H1 (cell line): ENCODE measurements around the gene ITLN1. TPM values are rescaled to one million over a fixed set of nuclear protein-coding genes. Genes with fewer than 3 reads are reported as not detected.

Experiments
- polyA plus RNA-seq, 7 experiments: library from polyadenylated mRNA; depleted of rRNA in 3 of 7; stranded (reverse) in 5 of 7; unstranded in 2 of 7; fragments of >200 nt in 5 of 7; fragments of 200-250 nt in 2 of 7; gene quantifications; 1 replicate in 5 of 7; 2 replicates in 1 of 7; 4 replicates in 1 of 7; pipeline versions ENCODE4 v1.2.1 to v1.2.3, GENCODE V29; 2011 to 2013; ENCODE audit warnings: missing spikeins in 2 of 7, mixed read lengths in 2 of 7
- total RNA-seq: library from RNA; stranded (reverse); fragmentation: NEBNext Ultra II Directional; extraction: Animal tissue kit (Norgen Biotek cat#: 25700); gene quantifications from 2 replicates; pipeline ENCODE4 v1.2.1, GENCODE V29; 2021

ITLN1 gene
- total and polyA plus RNA-seq, 2 of the 8 experiments (the other 6 are each of a cell fraction or from before 2014, with no cell fraction given), result not detected

Other genes with a start within 250 kb of the ITLN1 start
- not detected in 2 replicates for gene SLAMF1, start 238.1 kb downstream of the ITLN1 start, total RNA-seq
- gene SLAMF1, start 238.1 kb downstream of the ITLN1 start, polyA plus RNA-seq (2011; rRNA removed), result not detected in 2 replicates
- not detected in 2 replicates for gene CD48, start 173.4 kb downstream of the ITLN1 start, total RNA-seq
- 0.08 TPM in 1 of 2 replicates, not detected in the other for gene CD48, start 173.4 kb downstream of the ITLN1 start, polyA plus RNA-seq (2011; rRNA removed)
- gene SLAMF7, start 145.9 kb downstream of the ITLN1 start, total RNA-seq, result not detected in 2 replicates
- not detected in 2 replicates for gene SLAMF7, start 145.9 kb downstream of the ITLN1 start, polyA plus RNA-seq (2011; rRNA removed)
- not detected in 2 replicates for gene LY9, start 89.0 kb downstream of the ITLN1 start, total RNA-seq
- not detected in 2 replicates for gene LY9, start 89.0 kb downstream of the ITLN1 start, polyA plus RNA-seq (2011; rRNA removed)
- gene CD244, start 22.3 kb downstream of the ITLN1 start, total RNA-seq, result not detected in 2 replicates
- not detected in 2 replicates for gene CD244, start 22.3 kb downstream of the ITLN1 start, polyA plus RNA-seq (2011; rRNA removed)
- gene ITLN2, start 69.6 kb upstream of the ITLN1 start, total RNA-seq, result 4.7 and 5.6 TPM in 2 replicates
- gene ITLN2, start 69.6 kb upstream of the ITLN1 start, polyA plus RNA-seq (2011; rRNA removed), result 6.3 and 6.8 TPM in 2 replicates
- gene F11R, start 136.0 kb upstream of the ITLN1 start, total RNA-seq, result 143 and 159 TPM in 2 replicates
- gene F11R, start 136.0 kb upstream of the ITLN1 start, polyA plus RNA-seq (2011; rRNA removed), result 170 and 200 TPM in 2 replicates
- 60.4 and 60.9 TPM in 2 replicates for gene TSTD1, start 153.8 kb upstream of the ITLN1 start, total RNA-seq
- gene TSTD1, start 153.8 kb upstream of the ITLN1 start, polyA plus RNA-seq (2011; rRNA removed), result 314 and 360 TPM in 2 replicates
- gene USF1, start 160.8 kb upstream of the ITLN1 start, total RNA-seq, result 68.9 and 74.6 TPM in 2 replicates
- gene USF1, start 160.8 kb upstream of the ITLN1 start, polyA plus RNA-seq (2011; rRNA removed), result 45.7 and 50.3 TPM in 2 replicates
- 0.39 and 0.40 TPM in 2 replicates for gene ARHGAP30, start 184.7 kb upstream of the ITLN1 start, total RNA-seq
- 0.27 and 0.50 TPM in 2 replicates for gene ARHGAP30, start 184.7 kb upstream of the ITLN1 start, polyA plus RNA-seq (2011; rRNA removed)
- 0.19 and 0.29 TPM in 2 replicates for gene NECTIN4, start 204.4 kb upstream of the ITLN1 start, total RNA-seq
- gene NECTIN4, start 204.4 kb upstream of the ITLN1 start, polyA plus RNA-seq (2011; rRNA removed), result 0.71 and 0.86 TPM in 2 replicates
- gene KLHDC9, start 213.2 kb upstream of the ITLN1 start, total RNA-seq, result 4.0 and 6.5 TPM in 2 replicates
- 15.6 and 18.0 TPM in 2 replicates for gene KLHDC9, start 213.2 kb upstream of the ITLN1 start, polyA plus RNA-seq (2011; rRNA removed)
- 71.2 and 74.7 TPM in 2 replicates for gene PFDN2, start 232.9 kb upstream of the ITLN1 start, total RNA-seq
- gene PFDN2, start 232.9 kb upstream of the ITLN1 start, polyA plus RNA-seq (2011; rRNA removed), result 66.2 and 69.6 TPM in 2 replicates
- 40.4 and 40.6 TPM in 2 replicates for gene NIT1, start 232.9 kb upstream of the ITLN1 start, total RNA-seq
- gene NIT1, start 232.9 kb upstream of the ITLN1 start, polyA plus RNA-seq (2011; rRNA removed), result 33.0 and 46.3 TPM in 2 replicates
- gene DEDD, start 247.5 kb upstream of the ITLN1 start, total RNA-seq, result 42.0 and 42.6 TPM in 2 replicates
- gene DEDD, start 247.5 kb upstream of the ITLN1 start, polyA plus RNA-seq (2011; rRNA removed), result 55.9 and 61.7 TPM in 2 replicates